Tibial nerve (tissue), 4 donors: ENCODE measurements around the gene BRPF1. TPM values are rescaled to one million over a fixed set of nuclear protein-coding genes. Genes with fewer than 3 reads are reported as not detected.

Experiments
- DNase-seq, 2 donors: peaks; one replicate each; pipeline ENCODE4 v3.0.0-alpha.2; 2019; ENCODE audit warnings: low spot score in 2 of 2
- H3K27ac ChIP-seq, 4 donors: fragments of 200-600 bp; sonication (generic) in 3 of 4; one replicate each; pipeline ENCODE4 v1.5.1; 2017 to 2019; ENCODE audit warnings: mild to moderate bottlenecking in 1 of 4
- H3K27me3 ChIP-seq, 2 donors: fragments of 200-600 bp; sonication (generic) in 1 of 2; one replicate each; pipeline versions ENCODE4 v1.5.1 to v1.6.0; 2017 to 2019
- H3K36me3 ChIP-seq, 3 donors: fragments of 200-600 bp; sonication (generic); one replicate each; pipeline ENCODE4 v1.5.1; 2018 to 2019
- H3K4me1 ChIP-seq, 4 donors: fragments of 200-600 bp; sonication (generic) in 3 of 4; one replicate each; pipeline ENCODE4 v1.5.1; 2017 to 2019
- H3K4me3 ChIP-seq, 4 donors: fragments of 200-600 bp; sonication (generic) in 3 of 4; one replicate each; pipeline ENCODE4 v1.5.1; 2017 to 2019; ENCODE audit warnings: mild to moderate bottlenecking in 1 of 4, moderate library complexity in 1 of 4
- H3K9me3 ChIP-seq, 4 donors: fragments of 200-600 bp; sonication (generic) in 3 of 4; one replicate each; pipeline ENCODE4 v1.5.1; 2017 to 2019
- CTCF ChIP-seq, 5 experiments: fragments of 200-600 bp in 3 of 5; fragments of 450-650 bp in 2 of 5; sonication (generic) in 3 of 5; IDR thresholded peaks; one replicate each; pipeline ENCODE4 v1.5.1; 2016 to 2019; ENCODE audit warnings: antibody characterized with exemption in 5 of 5, mild to moderate bottlenecking in 3 of 5, moderate library complexity in 2 of 5
- EP300 ChIP-seq, 2 donors: sonication (generic); formaldehyde crosslinking; IDR thresholded peaks; one replicate each; pipeline ENCODE4 v1.6.1; 2017; ENCODE audit warnings: antibody characterized with exemption in 2 of 2, mild to moderate bottlenecking in 1 of 2
- POLR2A ChIP-seq, 2 donors: fragments of 450-650 bp; IDR thresholded peaks; one replicate each; pipeline ENCODE4 v1.6.1; 2017; ENCODE audit warnings: antibody characterized with exemption in 2 of 2, mild to moderate bottlenecking in 2 of 2, moderate library complexity in 2 of 2
- whole genome bisulfite sequencing, 2 donors: methylation state at CpG; one replicate each; pipeline ENCODE4 v1.1.5; 2018; 5-methylcytosine and 5-hydroxymethylcytosine counted together
- total RNA-seq, 4 donors: library from RNA; depleted of rRNA; stranded (reverse); fragments of >200 nt; gene quantifications; one replicate each; pipeline ENCODE4 v1.1.0, GENCODE V29; 2016

BRPF1 gene
- total RNA-seq, 4 donors from 2014 or later = 18.0 to 21.0 (median 20.6) TPM

DNA sequence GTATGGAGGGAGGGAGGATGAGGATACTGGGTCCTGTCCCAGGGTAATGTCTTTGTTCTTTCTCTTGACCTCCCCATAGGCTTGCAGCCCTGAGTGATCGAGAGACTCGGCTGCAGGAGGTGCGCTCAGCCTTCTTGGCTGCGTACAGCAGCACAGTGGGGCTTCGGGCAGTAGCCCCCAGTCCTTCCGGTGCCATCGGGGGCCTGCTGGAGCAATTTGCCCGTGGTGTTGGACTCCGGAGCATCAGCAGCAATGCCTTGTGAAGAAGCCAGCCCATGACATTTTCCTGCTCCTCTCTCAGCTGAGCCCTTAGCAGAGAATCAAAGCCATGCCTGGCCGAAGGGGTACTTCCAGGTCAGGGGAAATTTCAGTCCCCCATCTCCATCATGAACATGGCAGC lies 29.8 kb upstream of the BRPF1 start:
- Histone ChIP-seq H3K4me3 (no peak overlapping the region), H3K27ac (no peak overlapping the region), H3K36me3 (peaks cover 0 to 67% (median 11%) of the 10 kb centered on the region in 3 donors), H3K27me3 (peaks cover 0 to 12% of the 10 kb centered on the region in 2 donors), H3K4me1 (peaks cover 0 to 21% (median 11%) of the 10 kb centered on the region in 4 donors), H3K9me3 (no peaks in the 10 kb centered on the region)
- no peak for DNase-seq
- 97 to 99% methylated on average over 8 to 10 of the region's 10 CpGs for WGBS, 2 donors
- no peak for TF ChIP-seq POLR2A (IDR thresholded peaks at IDR 0.05)
- no peak for TF ChIP-seq CTCF (IDR thresholded peaks at IDR 0.05)
- no peak for TF ChIP-seq EP300 (IDR thresholded peaks at IDR 0.05)

DNA sequence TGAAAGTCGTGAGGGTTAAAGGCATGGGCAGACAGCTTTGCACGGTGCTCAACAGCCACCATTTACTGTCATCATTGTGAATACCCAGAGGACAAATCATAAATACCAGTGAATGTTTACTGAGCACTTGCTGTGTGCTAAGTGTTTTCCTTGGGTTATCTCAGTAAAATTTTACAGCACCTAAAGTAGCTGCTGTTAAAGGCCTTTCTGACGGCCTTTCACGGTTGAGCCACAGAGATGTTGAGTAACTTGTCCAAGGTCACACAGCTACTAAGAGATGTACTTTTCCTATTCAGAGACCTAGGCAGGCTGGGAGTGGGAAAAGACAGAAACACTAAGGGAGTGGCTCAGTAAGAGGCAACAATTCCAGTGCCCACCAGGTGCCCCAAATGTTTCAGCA lies 28.3 kb upstream of the BRPF1 start:
- Histone ChIP-seq H3K4me1 (peaks cover 0 to 21% (median 11%) of the 10 kb centered on the region in 4 donors), H3K4me3 (no peak overlapping the region), H3K36me3 (peaks cover 0 to 51% (median 11%) of the 10 kb centered on the region in 3 donors), H3K27ac (no peak overlapping the region), H3K9me3 (no peaks in the 10 kb centered on the region), H3K27me3 (peaks cover 0 to 12% of the 10 kb centered on the region in 2 donors)
- no peak for TF ChIP-seq EP300 (IDR thresholded peaks at IDR 0.05)
- no peak for DNase-seq
- 85 to 88% methylated on average over 4 of the region's 4 CpGs for WGBS, 2 donors

- DNase-seq = no peak
- 3% methylated on average over 21 to 47 of the region's 56 CpGs for WGBS, 2 donors
- Histone ChIP-seq H3K27me3 (peaks cover 0 to 12% of the 10 kb centered on the region in 2 donors), H3K27ac (no peak within 1 kb of the TSS), H3K9me3 (no peaks in the 10 kb centered on the region), H3K36me3 (peaks cover 0 to 45% (median 11%) of the 10 kb centered on the region in 3 donors), H3K4me1 (peaks cover 0 to 21% (median 11%) of the 10 kb centered on the region in 4 donors), H3K4me3 (peak within 1 kb of the TSS; percentile 7 to 41 (median 12))
- TF ChIP-seq POLR2A (IDR thresholded peaks at IDR 0.05) (no peak), EP300 (IDR thresholded peaks at IDR 0.05) (no peak), CTCF (IDR thresholded peaks at IDR 0.05) (no peak)
These were observed 27.7 kb upstream of the BRPF1 start, which contains the start of gene CPNE9 for GRCh38 chr3:9703736-9704346. Gene CPNE9 (plus strand): TSS chr3:9703833. CDS start chr3:9703997, 164 bp downstream.

GRCh38 chr3:9704347-9705322 lies 26.9 kb upstream of the BRPF1 start:
- peak overlapping the region in 3 of 4 donors; percentile 11 to 41 (median 12) for H3K4me3 ChIP-seq

More at GRCh38 chr3:9704347-9705322, 26.9 kb upstream of the BRPF1 start:
- DNase-seq = no peak
- H3K9me3 ChIP-seq = no peaks in the 10 kb centered on the region
- WGBS, 2 donors = 2 to 3% methylated on average over 35 to 58 of the region's 62 CpGs
- H3K27me3 ChIP-seq = peaks cover 0 to 12% of the 10 kb centered on the region in 2 donors
- H3K27ac ChIP-seq = no peak overlapping the region
- H3K4me1 ChIP-seq = peaks cover 0 to 21% (median 11%) of the 10 kb centered on the region in 4 donors
- no peak for TF ChIP-seq EP300 (IDR thresholded peaks at IDR 0.05)
- no peak for TF ChIP-seq POLR2A (IDR thresholded peaks at IDR 0.05)
- no peak for TF ChIP-seq CTCF (IDR thresholded peaks at IDR 0.05)
- H3K36me3 ChIP-seq = peaks cover 0 to 38% (median 11%) of the 10 kb centered on the region in 3 donors
